Body of pancreas (tissue), 4 donors: ENCODE results near the gene RP9.

Source experiments
- CTCF ChIP-seq, 7 experiments: fragments of 450-650 bp in 4 of 7; fragments of 200-600 bp in 3 of 7; sonication (generic) in 3 of 7; IDR thresholded peaks; one replicate each; pipeline ENCODE4 v1.5.1; 2016 to 2019; ENCODE audit warnings: antibody characterized with exemption in 7 of 7
- POLR2A ChIP-seq, 3 donors: fragments of 450-650 bp; IDR thresholded peaks; one replicate each; pipeline ENCODE4 v1.6.1; 2016; ENCODE audit warnings: antibody characterized with exemption in 3 of 3, mild to moderate bottlenecking in 2 of 3

DNA sequence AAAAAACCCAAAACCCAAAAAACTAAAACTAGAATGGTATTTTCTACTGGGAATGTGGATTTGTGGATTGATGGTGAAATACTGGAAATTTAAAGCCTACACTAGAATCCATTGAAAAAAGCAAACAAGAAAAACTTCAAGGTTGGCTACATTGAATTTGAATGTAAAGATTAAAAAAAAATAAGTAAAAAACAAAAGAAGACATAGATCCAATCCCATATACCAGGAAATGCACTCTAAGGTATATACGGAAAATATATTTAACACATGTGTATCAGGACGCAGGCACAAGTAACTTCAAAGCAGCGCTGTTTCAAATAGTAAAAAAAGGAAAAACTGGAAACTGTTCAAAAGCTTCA is 19.4 kb upstream of the RP9 start:
- TF ChIP-seq POLR2A (IDR thresholded peaks at IDR 0.05), result no peak
- TF ChIP-seq CTCF (IDR thresholded peaks at IDR 0.05), result no peak
